Measurements from ENCODE around the gene FAM181A. TPM values are rescaled to one million over a fixed set of nuclear protein-coding genes. Genes with fewer than 3 reads are reported as not detected.

FAM181A gene
- total RNA-seq, 4 donors from 2014 or later = not detected

DNA sequence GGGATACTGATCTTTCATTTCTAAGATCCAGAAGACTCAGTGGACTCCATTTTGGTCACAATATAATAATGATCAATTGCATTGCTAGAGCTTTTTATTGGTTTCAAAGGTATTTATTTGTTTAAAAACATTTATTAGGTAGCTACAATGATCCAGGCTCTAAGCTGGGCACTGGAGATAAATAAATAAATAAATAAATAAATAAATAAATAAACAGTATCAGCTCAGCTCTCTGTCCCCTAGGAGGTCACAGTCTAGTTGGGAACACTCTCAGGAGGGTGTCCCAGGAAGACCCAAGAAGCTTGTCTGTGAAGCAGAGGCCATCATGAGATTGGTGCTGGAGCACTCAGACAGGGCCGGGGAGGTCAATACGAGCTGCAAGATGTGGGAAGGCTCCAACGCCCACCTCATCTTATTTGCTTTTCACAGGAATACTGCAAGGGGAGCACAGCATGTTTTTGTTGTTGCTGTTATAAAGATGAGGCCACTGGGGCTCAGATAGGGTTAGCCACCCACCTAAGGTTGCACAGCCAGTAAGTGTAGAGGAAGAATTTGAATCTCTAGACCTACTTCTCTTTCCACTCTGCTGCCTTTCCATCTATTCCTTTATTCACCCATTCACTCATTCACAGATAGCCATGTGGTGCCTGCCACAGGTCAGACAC is 33.8 kb downstream of the FAM181A start:
- WGBS = 90% methylated on average over 3 of the region's 3 CpGs
- H3K4me1 ChIP-seq = peaks cover 7% of the 10 kb centered on the region
- no peak for TF ChIP-seq CTCF (IDR thresholded peaks at IDR 0.05)
- no peak for TF ChIP-seq EP300 (IDR thresholded peaks at IDR 0.05)
- TF ChIP-seq POLR2AphosphoS5 (IDR thresholded peaks at IDR 0.05) = no peak
- TF ChIP-seq POLR2A (IDR thresholded peaks at IDR 0.05) = no peak

DNA sequence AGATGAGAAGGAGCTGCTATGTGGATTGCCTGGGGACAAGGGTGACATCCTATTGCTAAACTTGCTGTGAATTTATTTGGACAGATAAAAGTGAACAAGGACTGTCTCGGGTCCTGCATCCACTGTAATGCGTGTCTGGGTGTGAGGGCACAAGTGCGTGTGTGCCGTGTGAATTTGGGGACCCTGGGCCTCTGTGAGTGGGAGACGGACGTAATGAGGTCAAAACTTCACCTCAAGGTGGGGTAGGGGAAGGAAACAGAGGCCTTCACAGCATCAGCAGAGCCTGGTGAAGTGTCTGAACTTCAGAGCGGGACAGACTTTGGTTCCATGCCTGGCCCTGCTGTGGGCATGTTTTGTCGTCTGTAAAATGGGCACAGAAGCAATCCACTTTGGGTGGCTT is 34.5 kb downstream of the FAM181A start:
- WGBS = 94% methylated on average over 8 of the region's 8 CpGs
- Histone ChIP-seq H3K27ac (no peak overlapping the region), H3K4me1 (peaks cover 7% of the 10 kb centered on the region)

More for the DNA sequence above, 33.8 kb downstream of the FAM181A start:
- Histone ChIP-seq H3K9me3 (no peaks in the 10 kb centered on the region), H3K36me3 (no peaks in the 10 kb centered on the region), H3K27ac (no peak overlapping the region), H3K27me3 (no peaks in the 10 kb centered on the region), H3K4me3 (no peak overlapping the region)
- no peak for DNase-seq (ENCODE audit: low spot score in 2 of 2)

GRCh38 chr14:93962701-93963601 is 35.8 kb downstream of the FAM181A start:
- TF ChIP-seq POLR2A (IDR thresholded peaks at IDR 0.05) (no peak), POLR2AphosphoS5 (IDR thresholded peaks at IDR 0.05) (no peak), EP300 (IDR thresholded peaks at IDR 0.05) (no peak), CTCF (IDR thresholded peaks at IDR 0.05) (no peak)

More for the DNA sequence above, 34.5 kb downstream of the FAM181A start:
- H3K36me3 ChIP-seq = no peaks in the 10 kb centered on the region
- H3K27me3 ChIP-seq = no peaks in the 10 kb centered on the region
- no peak for DNase-seq (ENCODE audit: low spot score in 2 of 2)
- H3K4me3 ChIP-seq = no peak overlapping the region
- TF ChIP-seq CTCF (IDR thresholded peaks at IDR 0.05) (no peak), POLR2A (IDR thresholded peaks at IDR 0.05) (no peak), EP300 (IDR thresholded peaks at IDR 0.05) (no peak), POLR2AphosphoS5 (IDR thresholded peaks at IDR 0.05) (no peak)
- H3K9me3 ChIP-seq = no peaks in the 10 kb centered on the region

DNA sequence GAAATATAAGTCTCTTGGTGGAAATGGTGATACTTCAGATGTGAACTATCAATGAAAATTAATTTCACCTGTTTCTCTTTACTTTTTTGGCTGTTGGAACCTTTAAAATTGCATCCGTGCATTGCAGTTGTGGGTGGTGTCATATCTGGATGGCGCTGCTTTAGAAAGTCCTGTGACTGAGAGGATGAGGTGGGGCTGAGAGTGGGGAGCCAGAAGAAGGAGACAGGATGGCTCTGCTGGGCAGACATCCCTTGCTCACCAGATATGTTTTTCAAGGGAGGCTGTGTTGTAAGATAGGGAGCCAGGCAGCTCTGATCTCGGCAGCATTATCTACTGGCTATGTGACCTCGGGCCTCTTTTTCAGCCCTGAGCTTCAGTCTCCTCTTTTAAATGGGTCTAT is 36.5 kb downstream of the FAM181A start:
- Histone ChIP-seq H3K4me3 (no peak overlapping the region), H3K36me3 (no peaks in the 10 kb centered on the region), H3K9me3 (no peaks in the 10 kb centered on the region), H3K4me1 (peaks cover 7% of the 10 kb centered on the region), H3K27me3 (no peaks in the 10 kb centered on the region), H3K27ac (no peak overlapping the region)
- WGBS = 89% methylated on average over 4 of the region's 4 CpGs
- TF ChIP-seq EP300 (IDR thresholded peaks at IDR 0.05) = no peak
- no peak for TF ChIP-seq CTCF (IDR thresholded peaks at IDR 0.05)
- no peak for DNase-seq (ENCODE audit: low spot score in 2 of 2)

More at GRCh38 chr14:93962701-93963601, 35.8 kb downstream of the FAM181A start:
- Histone ChIP-seq H3K27ac (no peak overlapping the region), H3K27me3 (no peaks in the 10 kb centered on the region), H3K36me3 (no peaks in the 10 kb centered on the region), H3K4me3 (no peak overlapping the region), H3K9me3 (no peaks in the 10 kb centered on the region), H3K4me1 (peaks cover 7% of the 10 kb centered on the region)
- WGBS = 69% methylated on average over 9 of the region's 16 CpGs
- DNase-seq (ENCODE audit: low spot score in 2 of 2) = no peak

GRCh38 chr14:93964281-93964680 is 37.1 kb downstream of the FAM181A start:
- H3K4me3 ChIP-seq = no peak overlapping the region
- no peak for DNase-seq (ENCODE audit: low spot score in 2 of 2)
- no peaks in the 10 kb centered on the region for H3K27me3 ChIP-seq
- H3K4me1 ChIP-seq = peaks cover 10% of the 10 kb centered on the region
- H3K27ac ChIP-seq = no peak overlapping the region
- 97% methylated on average over 10 of the region's 10 CpGs for WGBS
- H3K9me3 ChIP-seq = no peaks in the 10 kb centered on the region
- TF ChIP-seq POLR2AphosphoS5 (IDR thresholded peaks at IDR 0.05) = no peak
- TF ChIP-seq POLR2A (IDR thresholded peaks at IDR 0.05) = no peak
- no peak for TF ChIP-seq EP300 (IDR thresholded peaks at IDR 0.05)
- TF ChIP-seq CTCF (IDR thresholded peaks at IDR 0.05) = no peak
- H3K36me3 ChIP-seq = no peaks in the 10 kb centered on the region

All from suprapubic skin (tissue), 4 donors.